GM19240 (cell line): Measurements from ENCODE around the gene TSPAN10.
"Not testable (repeated sequence)": the region's sequence is repeated elsewhere in the genome, so short reads cannot be mapped to it uniquely, and the experiment has no call there.

Source experiments
- DNase-seq: peaks from one replicate; pipeline ENCODE4 v3.0.0; 2011; ENCODE audit warnings: low spot score; ENCODE audit not compliant: insufficient read length

TSPAN10 gene

DNA sequence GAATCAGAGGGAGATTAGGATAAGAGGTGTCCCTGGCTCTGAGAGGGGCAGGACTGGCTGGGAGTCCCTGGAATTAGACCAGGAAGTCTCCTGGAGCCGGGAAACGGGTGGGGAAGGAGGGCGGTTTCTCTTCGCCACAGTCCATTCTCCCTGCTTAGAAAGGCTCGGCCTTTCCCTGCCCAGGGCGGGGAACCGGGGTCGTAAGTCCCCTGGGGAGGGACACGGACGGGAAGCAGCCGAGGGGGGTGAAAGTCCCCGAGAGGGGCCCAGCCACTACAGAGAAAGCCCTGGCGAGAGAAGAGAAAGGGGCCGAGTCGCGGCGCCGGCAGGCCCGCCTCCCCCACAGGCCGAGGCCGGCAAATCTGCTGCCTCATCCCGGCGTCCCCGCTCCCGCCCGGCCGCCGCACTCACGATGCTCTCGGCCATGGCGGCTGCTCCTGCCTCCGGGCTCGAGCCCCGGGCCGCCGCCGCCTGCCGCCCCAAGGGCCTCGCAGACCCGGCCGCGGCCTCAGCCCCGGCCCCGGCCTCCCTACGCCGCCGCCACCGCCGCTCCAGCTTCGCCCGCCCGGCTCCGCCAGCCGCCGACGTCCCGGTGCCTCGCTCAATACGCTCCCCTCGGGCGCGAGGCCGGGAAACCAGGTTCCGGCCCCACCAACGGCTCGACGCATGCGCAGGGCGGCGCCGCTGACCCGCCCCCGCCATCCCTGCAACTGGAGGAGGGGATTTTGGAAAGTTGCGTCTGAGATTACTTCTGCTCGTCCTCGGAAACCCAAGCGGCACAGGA is at the start of gene TSPAN10, which contains the start of gene NPLOC4:
Gene TSPAN10 (plus strand): TSS at position 692 of the 784 bp plus-strand sequence. CDS start 5,217 bp downstream, outside the sequence.
Gene NPLOC4 (minus strand): TSS at position 608 of the 784 bp plus-strand sequence. CDS start 182 bp downstream, at position 426.
- peak; percentile 96 for DNase-seq

- no peak for DNase-seq
Measured at GRCh38 chr17:81589612-81590011, 47.4 kb upstream of the TSPAN10 start.

DNA sequence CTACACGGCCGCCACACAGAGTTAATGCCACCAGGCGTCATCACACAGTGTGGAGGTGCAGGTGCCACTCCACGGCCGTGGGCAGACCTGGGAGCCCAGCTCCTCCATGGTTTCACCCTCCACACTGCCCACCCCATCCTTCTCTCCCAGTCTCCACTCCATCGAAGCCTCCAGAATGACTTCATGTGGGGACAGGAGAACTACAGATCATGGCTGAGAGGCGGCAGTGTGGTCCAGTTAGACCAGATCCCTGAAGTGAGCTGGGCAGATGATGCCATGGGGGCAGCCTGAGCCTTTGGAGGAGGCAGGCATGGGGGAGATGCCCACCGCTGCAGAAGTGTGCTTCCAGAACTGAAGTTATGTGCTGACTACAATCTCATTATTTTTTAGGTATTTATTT is 46.9 kb upstream of the TSPAN10 start:
- DNase-seq: no peak

GRCh38 chr17:81591971-81592370 is 45.0 kb upstream of the TSPAN10 start:
- no peak for DNase-seq

- DNase-seq: no peak
Measured at GRCh38 chr17:81593105-81593871, 43.7 kb upstream of the TSPAN10 start.

DNA sequence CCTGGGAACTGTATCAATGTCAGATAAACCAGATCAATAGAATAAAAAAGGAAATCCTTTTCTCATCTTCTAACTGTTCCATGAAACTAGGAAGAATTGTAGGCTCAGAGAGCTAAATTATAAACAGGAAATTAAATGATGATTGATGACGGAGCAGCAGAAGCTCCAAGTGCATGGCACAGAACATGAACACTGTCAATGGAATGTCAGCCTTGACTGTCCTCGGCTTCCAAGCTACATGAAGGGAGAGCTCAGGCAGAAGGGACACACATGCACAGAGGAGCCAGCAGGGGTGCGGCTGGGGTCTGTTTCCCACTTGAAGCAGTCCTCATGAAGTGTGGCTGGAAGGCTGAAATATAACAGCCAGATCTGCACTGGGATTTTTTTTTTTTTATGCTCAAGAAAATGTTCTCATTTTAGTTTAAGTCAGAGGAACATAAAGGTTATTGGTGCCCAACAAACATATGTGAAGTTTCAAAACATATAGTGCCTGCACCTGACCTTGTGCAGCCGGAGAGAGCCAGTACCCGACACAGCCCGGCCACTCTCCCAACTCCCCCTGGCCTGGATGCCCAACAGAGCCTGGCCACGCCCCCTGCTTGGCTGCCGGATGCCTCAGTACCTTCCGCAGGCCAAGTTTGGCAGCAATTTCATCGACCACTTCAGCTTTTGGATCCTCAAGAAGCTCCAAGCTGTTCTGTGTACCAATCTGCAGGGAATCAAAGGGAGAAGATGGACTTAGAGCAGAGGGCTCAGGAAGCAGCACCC is 37.1 kb upstream of the TSPAN10 start:
- DNase-seq: no peak

GRCh38 chr17:81601525-81602120 is 35.4 kb upstream of the TSPAN10 start:
- peak; percentile 38 for DNase-seq

GRCh38 chr17:81603846-81604610 is 33.0 kb upstream of the TSPAN10 start:
- DNase-seq: no peak

DNA sequence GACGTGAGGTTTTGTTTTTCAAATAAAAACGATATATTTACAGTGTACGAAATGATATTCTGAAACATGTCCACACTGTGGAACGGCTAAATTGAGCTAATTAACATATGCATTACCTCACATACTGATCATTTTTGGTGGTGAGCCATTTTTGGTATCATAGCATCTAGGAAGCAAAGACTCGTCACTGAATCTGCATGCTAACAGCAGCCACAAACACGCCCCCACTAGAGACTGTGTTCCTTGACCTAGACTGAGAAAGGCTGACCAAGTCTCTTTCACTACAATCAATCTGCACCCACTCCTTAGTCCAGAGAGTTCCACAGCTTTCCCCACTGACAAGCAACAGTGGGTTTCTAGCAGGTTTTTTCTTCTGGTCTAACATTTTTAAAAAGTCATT is 29.6 kb upstream of the TSPAN10 start:
- DNase-seq: no peak

DNA sequence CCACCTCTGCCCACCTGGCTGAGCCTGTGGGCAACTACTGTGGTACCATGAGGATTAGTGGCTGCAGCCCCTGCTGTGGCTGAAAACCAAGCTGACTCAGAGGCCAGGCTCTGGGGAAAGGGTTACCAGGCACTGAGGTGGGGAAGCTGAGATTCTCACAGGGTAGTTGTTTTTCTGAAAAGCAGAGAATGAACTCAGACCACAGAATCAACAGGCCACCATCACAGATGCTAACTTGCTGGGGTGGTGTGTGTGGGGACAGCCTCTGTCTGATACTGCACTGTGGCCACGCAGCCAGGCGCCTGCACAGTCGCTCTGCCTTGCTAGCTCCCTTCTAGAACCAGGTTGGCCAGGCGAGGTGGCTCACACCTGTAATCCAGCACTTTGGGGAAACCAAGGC is 28.9 kb upstream of the TSPAN10 start:
- no peak for DNase-seq

DNA sequence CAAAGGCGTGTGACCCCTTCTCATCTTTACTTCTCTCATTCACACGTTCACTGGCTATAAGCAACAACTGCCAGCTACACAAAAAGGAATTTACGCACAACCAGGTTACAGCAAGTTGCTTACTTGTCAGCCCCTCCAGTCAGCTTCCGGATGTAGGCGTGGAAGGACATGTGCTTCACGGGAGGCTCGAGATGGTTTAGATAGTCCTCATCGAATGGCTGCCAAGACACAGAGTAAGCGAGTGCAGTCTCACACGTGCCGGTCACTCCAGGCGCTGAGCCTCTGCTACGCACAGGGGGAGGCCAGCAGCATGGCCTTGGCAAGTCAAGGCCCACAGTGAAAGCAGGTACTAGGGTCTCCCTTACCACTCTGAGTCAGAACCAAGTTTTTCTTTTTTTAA is 28.4 kb upstream of the TSPAN10 start:
- DNase-seq: no peak

DNA sequence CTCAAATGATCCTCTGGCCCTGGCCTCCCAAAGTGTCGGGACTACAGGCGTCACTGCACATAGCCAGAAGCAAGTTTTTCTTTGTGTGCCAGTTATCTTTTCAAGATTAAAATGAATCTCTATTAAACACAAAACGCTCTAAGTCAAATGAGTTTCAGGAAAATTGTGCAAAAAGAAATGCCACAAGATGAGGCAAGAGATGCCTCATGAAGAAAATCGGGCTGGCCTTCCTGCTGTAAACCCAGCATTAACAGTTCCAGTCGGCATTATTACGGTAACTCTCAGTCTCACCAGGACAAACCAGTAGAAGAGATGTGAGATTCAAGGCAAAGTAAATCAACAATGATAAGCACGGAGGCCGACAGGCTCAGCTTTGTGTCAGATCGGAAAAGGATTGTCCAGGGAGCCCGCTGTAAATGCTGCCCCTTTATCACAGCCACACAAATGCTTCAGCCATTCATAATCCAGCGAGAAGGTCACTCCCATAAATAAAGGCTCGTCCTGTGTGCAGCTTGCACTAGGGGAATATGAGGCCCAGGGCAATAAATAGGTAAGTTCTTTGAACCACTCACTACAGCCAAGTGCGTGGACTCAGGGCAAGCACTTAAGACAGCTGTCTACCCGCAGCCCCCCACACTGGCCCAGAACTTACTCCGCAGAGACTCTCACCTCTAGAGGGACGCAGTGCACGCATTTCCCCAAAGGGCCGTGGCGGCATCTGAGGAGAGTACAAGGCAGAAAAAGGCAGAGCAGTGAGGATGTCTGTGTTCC is 27.3 kb upstream of the TSPAN10 start:
- DNase-seq: no peak

GRCh38 chr17:81612172-81612970 is 24.6 kb upstream of the TSPAN10 start:
- no peak for DNase-seq

DNA sequence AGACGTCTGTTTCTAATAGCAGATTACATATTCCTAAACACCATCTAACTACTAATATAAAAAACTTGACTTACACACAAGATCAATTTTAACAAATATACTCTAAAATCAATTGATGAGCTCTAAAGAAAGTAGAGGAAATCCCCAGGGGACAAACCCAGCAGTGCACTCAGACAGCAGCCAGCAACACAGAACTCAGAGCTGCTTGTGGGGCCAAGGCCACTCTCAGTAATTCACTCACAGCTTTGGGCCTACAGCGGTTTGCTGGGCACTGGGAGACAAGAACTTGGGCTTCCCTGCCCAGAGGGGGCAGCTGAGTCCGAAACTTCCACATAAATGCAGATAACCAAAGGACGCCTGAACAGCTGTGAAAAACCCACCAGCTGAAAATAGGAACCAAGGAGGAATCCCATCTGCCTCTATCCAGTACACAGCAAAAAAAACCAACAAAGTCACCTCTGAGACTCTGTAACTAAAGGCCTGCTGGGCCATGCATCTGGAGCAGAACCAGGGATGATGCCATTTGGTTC is 21.5 kb upstream of the TSPAN10 start:
- DNase-seq: no peak

- DNase-seq: no peak
Measured at GRCh38 chr17:81616877-81617276, 20.1 kb upstream of the TSPAN10 start.

DNA sequence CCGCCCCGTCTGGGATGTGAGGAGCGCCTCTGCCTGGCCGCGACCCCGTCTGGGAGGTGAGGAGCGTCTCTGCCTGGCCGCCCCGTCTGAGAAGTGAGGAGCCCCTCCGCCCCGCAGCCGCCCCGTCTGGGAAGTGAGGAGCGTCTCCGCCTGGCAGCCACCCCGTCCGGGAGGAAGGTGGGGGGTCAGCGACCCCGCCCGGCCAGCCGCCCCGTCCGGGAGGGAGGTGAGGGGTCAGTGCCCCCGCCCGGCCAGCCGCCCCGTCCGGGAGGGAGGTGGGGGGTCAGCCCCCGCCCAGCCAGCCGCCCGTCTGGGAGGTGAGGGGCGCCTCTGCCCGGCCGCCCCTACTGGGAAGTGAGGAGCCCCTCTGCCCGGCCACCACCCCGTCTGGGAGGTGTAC is 18.7 kb upstream of the TSPAN10 start:
- DNase-seq: not testable (repeated sequence)

DNA sequence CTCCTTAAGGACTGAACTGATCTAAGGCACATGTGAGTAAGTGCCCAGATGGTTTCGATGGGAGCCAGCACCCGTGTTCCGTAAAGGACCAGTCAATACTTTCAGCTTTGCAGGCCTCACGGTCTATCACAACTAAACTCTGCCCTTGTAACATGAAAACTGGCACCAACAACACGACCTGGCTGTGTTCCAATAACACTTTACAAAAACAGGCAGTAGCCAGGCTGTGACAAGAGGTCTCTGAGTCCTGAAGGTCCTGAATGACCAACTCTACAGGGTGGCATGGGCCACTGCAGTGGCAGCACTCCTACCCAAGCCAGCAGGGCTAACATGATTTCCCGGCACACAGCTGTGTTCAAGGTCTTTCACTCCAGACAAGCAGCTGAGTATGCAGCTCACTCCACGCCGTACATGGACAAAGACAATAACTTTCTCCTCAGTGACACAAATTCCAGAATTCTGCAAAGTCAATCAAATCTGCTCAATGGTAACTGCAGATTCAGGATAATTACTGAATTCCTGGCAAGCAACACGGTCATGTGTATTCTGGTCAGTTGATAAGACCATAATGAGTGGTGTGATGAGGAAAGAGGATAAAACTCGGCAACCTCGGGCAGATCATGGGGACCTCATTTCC is 15.4 kb upstream of the TSPAN10 start:
- DNase-seq: no peak

- no peak for DNase-seq
Measured at GRCh38 chr17:81630274-81630673, 6.7 kb upstream of the TSPAN10 start.
